GM19452 (cell line): ENCODE data around the gene SLC38A3.

Experiments
- ATAC-seq: cut with Tn5 transposase; IDR thresholded peaks from one replicate; pipeline ENCODE4 v1.9.1; 2021; ENCODE audit not compliant: unreplicated experiment

SLC38A3 gene

DNA sequence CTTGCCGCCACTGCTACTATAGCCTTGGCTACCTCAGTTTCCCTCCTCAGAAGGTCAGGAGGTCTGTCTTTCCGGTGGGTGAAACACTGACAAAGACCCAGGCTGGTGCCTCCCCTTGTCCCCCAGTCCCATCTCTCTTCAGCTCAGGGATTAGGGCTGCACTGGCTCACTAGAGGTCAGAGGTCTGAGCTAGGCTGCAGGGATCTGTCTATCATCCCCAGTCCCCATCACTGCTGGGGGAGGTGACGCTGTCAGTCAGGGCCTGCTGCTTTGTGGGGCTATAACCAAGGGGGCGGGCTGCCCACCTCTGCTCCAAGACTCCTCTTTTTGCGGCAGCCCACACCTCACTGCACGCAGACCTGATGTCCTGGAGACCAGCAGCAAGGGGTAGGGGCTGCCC is 36.3 kb upstream of the SLC38A3 start:
- no peak for ATAC-seq

DNA sequence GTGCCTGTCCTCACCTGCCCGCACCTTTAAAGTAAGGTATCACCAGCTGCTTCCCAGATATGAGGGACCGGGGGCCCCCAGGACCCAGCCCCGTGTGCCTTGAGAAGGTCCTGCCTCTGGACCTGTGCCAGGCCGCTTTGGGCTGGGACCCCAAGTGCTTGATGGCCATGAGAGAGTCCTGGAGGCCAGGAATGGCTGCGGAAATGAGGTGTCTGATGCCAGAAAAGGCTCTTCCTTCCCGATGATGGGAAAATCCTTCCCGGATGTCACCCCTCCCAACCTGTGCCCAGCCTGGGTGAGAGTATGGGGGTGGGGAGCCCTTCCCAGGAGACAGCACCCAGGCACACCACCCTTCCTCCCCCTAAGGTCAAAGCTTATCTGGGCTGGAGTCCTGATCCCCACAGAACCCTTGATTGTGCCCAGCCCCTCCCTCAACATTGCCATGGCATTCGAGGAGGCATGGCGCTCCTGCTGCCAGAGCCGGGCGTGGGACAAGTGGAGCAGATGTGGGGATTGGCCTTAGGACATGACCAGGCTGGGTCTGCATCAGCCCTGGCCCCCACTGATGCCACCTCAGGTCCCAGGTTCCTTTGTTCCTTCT is 35.7 kb upstream of the SLC38A3 start:
- ATAC-seq = no peak

DNA sequence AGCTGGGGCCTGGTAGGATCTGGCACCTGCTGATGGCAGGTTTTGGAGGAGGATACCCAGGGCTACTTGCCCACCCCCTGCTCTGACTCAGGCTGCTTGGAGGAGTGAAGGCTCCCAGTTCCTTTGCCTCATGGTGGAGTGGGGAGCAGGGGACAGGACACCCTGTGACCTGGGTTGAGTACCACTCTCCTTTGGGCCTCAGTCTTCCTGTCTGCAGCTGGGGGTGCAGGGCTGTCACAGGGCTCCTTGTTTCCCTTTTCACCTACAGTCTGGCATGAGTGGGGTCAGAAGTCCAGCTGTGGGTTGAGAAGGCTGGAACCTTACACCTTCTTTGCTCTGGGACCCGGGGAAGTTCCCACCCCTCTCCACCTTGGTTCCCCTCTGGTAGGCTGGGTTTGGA is 35.2 kb upstream of the SLC38A3 start:
- no peak for ATAC-seq

DNA sequence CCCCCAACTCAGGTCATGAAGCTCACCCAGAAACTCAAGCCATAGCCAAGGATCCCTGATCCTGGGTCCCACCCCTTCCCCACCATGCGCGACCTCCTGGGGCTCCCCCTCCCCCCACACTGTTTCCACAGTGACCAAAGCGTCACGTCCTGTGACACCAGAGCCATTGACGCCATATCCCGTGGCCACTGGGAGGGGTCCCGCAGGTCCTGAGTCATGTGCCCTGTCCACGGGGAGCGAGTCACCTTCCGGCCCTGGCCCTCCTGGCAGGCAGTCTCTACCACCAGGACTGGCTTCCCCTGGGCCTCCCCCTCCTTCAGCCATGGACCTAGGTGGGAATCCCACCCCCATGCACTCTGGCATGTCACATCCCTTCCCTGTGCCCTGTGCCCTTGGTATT is 34.4 kb upstream of the SLC38A3 start:
- no peak for ATAC-seq

DNA sequence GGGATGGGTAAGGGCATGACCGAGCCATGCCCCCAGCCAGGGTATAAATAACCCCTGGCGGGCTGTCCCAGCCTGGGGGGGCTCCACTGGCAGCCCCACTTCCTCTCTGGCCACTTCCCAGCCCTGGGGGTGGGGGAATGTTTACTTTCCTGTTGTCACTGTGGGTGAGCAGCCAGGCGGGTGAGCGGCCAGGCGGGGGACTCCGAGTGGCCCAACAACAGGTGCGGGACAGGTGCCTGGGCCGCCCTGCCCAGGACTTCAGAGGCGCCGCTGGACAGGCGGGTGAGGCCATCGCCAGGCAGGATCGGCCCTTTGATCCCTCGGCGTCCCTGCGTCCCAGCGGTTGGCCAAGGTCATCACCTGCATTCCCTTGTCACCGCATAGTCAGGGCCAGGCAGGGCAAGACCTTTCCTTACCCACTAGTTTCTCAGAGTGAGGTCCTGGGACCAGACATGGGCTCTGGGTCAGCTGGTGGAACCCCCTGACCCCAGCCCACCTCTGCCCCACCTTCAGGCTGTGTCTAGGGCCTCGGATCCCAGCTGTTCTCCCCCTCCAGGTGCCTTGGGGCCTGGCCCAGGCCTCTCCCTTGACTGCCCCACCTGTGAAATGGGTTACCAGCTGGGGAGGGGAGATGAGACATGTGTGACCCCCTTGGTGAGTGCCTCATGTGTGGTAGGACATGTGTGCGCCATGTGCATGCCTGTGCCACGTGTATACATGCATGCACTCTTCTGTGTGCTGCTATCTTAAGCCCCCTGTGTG is 33.4 kb upstream of the SLC38A3 start:
- ATAC-seq = no peak

DNA sequence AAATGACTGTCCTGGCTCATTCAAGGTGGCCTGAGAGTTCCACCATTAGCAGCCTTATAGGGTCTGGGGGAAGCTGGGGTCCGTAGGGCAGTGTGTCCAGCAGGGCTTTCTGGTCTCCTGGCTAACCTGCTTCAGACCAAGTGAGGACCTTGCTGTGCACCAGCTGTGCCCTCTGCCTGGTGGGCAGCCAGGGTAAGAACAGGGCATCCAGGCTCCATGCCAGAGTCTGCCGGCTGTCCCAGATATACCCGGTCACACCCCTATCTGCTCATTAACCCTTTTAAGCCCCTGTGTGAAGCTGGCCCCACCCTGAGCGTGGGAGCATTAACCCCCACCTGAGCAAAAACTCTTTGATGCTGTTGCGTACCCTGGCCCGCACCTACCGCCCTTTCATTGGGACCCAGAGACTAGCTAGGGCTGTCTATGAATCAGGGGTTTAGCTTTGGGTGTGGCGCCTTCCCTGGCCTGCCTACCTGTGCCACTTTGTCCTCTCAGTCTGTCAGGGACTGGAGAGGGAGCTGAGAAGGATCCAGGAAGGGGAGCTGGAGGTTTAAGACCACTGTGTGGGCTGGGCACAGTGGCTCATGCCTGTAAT is 32.3 kb upstream of the SLC38A3 start:
- ATAC-seq = no peak

DNA sequence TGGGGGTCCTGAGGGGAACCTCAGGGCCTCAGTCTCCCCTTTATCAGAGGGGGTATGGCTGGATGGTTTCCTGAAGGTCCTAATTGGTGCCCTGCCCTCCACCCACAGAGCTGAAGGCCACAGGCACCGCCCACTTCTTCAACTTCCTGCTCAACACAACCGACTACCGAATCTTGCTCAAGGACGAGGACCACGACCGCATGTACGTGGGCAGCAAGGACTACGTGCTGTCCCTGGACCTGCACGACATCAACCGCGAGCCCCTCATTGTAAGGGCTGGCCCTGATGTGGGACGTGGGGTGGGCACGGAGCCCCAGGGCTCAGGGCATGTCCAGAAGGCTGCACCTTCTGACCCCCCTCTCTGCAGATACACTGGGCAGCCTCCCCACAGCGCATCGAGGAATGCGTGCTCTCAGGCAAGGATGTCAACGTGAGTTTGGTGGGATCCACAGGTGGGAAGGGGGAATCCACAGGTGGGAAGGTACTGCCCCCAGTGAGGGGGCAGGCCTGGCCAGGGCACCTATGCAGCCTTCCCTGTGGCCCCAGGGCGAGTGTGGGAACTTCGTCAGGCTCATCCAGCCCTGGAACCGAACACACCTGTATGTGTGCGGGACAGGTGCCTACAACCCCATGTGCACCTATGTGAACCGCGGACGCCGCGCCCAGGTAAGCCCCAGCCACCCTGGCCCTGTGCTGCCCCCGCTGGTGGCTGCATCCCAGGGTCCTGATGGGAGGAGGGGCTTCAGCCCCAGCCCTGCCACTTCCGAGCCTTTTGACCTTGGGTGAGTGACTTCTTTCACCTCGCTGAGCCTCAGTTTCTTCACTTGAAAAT is 31.2 kb upstream of the SLC38A3 start:
- no peak for ATAC-seq

DNA sequence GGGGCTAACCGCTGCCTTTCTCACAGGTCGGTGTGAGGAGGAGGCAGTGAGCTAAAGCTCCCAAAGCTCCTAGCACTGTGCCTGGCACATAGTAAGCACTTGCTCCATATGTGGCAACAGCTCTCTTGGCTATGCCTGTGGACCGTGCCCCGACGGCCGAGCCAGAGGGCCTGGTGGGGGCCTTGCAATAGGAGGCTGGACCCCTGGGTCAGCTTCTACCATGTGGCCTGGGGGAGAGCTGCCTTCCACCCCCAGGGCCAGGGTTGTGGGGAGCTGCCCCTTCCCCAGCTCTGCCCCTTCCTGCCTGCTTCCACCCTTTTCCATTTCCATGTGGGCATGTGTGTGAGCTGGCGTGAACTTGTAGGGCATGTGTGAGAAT is 30.6 kb upstream of the SLC38A3 start:
- ATAC-seq = no peak

DNA sequence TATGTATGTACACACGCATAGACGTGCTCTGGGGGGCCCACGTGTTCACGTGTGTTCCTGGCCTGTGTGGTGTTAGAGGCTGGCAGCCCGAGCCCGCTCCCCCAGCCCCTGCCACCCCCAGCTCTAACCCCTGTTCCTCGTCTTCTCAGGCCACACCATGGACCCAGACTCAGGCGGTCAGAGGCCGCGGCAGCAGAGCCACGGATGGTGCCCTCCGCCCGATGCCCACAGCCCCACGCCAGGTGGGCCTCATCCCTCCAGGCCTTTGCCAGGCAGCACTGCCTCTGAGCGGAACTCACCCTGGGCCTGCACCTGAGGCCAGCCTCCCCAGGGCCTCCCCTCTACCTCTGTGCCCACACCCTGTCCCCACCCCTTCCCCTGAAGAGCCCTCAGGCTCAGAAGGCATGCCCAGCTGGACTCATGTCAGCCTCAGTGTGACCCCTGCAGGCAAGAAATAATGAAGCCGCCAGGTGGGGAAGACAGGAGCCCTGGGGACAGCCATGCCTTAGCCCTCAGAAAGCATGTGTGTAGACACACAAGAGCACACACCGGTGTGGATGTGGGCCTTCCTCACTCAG is 30.0 kb upstream of the SLC38A3 start:
- ATAC-seq = no peak

DNA sequence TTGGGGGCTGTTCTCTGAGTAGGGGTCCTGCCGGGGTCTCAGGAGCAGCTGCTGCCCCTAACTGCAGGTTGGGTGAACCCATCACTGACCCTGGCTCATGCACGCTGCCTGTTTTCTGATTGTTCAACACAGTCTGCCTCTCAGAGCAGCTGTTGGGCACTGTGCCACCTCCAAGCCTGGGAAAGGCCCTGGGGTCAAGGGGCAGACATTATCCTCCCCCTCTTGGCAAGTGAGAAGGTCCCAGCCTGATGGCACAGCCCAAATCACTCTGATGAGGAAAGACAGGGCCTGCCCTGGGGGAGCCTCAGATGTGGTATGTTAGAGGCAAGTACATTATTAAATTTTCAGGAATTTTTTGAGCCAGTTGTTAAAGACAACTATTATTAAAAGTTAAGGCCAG is 27.7 kb upstream of the SLC38A3 start:
- ATAC-seq = no peak

DNA sequence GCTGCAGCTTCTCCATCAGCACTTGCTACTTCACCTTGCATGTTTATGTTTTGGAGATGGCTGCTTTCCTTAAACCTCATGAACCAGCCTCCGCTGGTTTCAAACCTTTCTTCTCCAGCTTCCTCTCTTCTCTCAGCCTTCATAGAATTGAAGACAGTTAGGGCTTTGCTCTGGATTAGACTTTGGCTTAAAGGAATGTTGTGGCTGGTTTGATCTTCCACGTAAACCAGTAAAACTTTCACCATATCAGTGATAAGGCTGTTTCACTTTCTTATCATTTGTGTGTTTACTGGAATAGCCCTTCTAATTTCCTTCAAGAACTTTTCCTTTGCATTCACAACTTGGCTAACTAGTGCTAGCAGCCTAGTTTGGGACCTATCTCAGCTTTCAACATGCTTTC is 25.4 kb upstream of the SLC38A3 start:
- no peak for ATAC-seq

DNA sequence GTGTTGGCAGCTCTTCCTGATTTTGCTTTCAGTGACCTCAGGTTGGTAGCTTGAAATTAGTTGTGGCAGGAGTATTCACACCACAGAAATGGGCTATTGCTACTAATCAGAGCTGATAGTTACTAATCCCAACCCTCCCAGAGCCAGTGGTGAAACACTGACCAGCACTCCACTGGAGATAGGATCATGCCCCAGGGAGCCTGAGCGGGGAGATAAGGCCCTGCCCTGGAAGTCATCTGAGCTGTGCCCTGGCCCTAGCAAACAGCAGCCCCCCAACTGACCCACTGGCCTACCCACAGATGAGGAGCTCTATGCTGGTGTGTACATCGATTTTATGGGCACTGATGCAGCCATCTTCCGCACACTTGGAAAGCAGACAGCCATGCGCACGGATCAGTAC is 23.1 kb upstream of the SLC38A3 start:
- ATAC-seq = no peak

DNA sequence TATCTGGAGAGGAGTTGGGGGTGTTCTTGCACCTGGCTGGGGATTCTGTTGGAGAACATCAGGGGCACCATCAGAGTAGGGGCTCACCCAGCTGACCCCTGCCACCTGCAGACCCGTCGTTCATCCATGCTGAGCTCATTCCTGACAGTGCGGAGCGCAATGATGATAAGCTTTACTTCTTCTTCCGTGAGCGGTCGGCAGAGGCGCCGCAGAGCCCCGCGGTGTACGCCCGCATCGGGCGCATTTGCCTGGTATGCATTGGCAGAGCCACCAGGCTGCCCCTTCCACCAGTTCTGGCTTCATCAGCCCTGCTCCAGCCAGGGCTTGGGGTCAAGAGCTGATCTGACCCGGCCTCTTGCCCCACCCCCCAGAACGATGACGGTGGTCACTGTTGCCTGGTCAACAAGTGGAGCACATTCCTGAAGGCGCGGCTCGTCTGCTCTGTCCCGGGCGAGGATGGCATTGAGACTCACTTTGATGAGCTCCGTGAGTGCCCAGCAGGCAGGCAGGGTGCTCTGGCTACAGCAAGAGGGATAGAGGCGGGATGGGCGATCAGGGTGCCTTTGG is 22.5 kb upstream of the SLC38A3 start:
- ATAC-seq = no peak

DNA sequence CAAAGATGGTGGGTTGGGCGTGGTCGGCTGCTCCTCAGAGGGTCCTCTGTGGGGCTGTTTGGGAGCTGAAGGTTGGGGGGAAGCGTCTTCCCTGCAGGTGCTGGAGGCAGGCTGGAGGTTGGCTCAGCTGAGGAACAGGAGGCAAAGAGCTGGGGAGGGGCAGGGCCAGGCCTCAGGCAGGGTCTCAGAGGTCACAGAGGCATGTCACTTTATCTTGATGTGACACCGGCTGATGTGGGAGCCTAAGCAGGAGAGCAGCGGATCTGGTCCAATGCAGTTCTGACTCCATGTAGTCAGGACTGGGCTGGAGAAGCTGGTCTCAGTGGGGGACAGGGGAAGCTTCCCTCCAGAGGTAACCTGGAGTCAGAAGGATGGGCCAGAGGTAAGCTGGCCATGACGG is 21.3 kb upstream of the SLC38A3 start:
- ATAC-seq = no peak

DNA sequence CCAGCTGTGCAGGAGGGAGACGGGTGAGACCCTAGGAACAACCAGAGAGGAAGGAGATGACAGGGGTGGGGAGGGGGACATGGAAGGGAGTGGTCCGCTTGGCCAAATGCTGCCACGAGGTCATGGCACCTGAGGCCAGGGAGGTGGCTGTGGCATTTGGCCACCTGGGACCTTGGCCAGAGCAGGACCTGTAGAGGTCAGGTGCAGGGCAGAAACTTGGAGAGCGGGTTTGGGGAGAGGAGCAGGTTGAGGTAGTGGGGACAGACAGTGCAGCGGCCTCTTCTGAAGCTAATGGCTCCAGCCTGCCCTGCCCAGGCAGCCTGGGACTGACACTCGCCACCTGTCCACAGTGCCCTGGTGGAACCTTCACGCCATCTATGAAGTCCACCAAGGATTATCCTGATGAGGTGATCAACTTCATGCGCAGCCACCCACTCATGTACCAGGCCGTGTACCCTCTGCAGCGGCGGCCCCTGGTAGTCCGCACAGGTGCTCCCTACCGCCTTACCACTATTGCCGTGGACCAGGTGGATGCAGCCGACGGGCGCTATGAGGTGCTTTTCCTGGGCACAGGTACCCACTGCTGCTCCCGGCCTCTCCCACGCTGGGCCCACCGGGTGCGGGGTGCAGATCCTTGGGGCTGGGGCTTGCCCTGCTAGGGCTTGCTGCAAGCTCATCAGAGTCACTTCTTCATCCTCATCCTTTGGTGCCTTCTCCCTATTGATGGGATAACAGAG is 20.7 kb upstream of the SLC38A3 start:
- no peak for ATAC-seq

DNA sequence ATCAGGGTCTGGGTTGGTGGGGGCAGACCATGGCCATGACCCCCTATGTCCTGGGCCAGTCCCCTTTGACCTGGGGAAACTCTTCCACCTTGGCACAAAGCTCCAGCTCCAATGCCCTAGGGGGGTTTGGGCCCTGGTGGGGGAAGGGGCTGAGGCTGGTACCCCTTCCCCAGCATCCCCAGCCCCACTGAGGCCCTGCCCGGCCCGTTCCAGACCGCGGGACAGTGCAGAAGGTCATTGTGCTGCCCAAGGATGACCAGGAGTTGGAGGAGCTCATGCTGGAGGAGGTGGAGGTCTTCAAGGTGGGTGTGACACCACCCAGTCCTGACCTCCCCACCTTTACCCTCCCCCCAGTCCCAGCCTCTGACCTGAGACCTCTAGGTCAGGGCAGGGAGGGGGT is 19.8 kb upstream of the SLC38A3 start:
- no peak for ATAC-seq

DNA sequence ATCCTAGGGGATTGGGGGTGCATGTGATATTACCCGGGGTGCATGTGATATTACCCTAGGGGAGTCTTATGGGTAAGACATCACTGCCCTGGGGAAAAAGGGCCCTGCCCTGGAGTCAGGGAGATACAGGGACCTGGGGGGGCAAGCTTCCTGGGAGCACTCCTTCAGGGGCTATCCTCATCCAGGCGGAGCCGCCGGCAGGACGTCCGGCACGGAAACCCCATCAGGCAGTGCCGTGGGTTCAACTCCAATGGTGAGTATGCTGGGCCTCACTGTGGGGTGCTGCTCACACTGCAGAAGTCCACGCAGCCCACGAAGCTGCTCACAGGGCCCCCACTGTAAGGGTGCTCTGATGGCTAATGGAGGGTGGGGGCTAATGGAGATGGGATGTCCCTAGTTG is 19.0 kb upstream of the SLC38A3 start:
- no peak for ATAC-seq

DNA sequence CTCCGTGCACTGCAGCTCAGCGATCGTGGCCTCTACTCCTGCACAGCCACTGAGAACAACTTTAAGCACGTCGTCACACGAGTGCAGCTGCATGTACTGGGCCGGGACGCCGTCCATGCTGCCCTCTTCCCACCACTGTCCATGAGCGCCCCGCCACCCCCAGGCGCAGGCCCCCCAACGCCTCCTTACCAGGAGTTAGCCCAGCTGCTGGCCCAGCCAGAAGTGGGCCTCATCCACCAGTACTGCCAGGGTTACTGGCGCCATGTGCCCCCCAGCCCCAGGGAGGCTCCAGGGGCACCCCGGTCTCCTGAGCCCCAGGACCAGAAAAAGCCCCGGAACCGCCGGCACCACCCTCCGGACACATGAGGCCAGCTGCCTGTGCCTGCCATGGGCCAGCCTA is 17.3 kb upstream of the SLC38A3 start:
- no peak for ATAC-seq

DNA sequence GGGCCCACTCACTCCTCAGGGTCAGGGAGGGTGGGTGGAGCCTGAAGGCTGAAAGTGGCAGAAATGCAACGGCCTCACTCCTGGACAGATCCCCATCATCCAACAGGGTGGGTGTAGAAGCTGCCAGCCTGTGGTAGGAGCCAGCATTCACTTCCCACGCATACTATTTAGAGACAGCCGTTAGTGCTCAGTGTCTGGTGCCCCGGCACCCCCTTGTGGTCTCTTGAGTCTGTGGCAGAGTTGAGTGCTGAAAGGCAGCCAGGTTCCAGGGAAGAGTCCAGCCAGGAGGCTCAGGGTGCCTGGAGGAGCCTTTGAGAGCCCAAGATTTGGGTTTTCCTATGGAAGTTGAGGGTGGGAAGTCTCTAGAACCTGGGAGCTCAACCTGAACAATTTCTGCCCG is 15.8 kb upstream of the SLC38A3 start:
- no peak for ATAC-seq

DNA sequence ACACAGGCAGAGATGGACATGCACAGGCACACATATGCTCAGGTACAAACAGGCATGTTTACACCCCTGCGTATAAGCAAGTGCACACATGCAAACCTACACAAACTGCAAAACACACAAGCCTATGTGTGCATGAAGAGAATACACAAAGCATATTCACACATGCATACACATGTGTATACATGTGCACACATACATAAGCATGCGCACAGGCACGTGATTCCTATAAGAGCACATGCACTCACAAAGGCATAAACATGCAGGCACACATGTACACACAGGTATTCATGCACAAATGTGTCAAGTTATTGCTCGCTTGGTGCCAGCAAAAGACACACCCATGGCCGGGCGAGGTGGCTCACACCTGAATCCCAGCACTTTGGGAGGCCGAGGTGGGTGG is 15.1 kb upstream of the SLC38A3 start:
- ATAC-seq = no peak
